Mesenchymal stem cell (in vitro differentiated cells and primary cell): ENCODE measurements around the gene MED15.

Experiments used
- DNase-seq: peaks from one replicate; pipeline ENCODE4 v3.0.0-alpha.2; 2013
- H2AFZ ChIP-seq: one replicate; pipeline ENCODE4 v1.6.1; 2013; ENCODE audit warnings: low read depth, mild to moderate bottlenecking, control low read depth, inconsistent platforms, low read length, moderate library complexity
- H2AK5ac ChIP-seq: 2 replicates; pipeline ENCODE4 v1.6.1; 2013; ENCODE audit warnings: low read length, moderate library complexity, mild to moderate bottlenecking, inconsistent platforms; ENCODE audit not compliant: severe bottlenecking
- H2BK120ac ChIP-seq: one replicate; pipeline ENCODE4 v1.6.1; 2013; ENCODE audit warnings: low read depth, mild to moderate bottlenecking, inconsistent platforms, low read length, moderate library complexity
- H2BK12ac ChIP-seq, 2 experiments: one replicate each; pipeline ENCODE4 v1.6.1; 2013; ENCODE audit warnings: inconsistent platforms in 2 of 2, low read length in 2 of 2, mild to moderate bottlenecking in 2 of 2, moderate library complexity in 2 of 2, control low read depth in 1 of 2
- H2BK15ac ChIP-seq: one replicate; pipeline ENCODE4 v1.6.1; 2013; ENCODE audit warnings: mild to moderate bottlenecking, low read depth, inconsistent platforms; ENCODE audit not compliant: poor library complexity, severe bottlenecking
- H2BK5ac ChIP-seq: 2 replicates; pipeline ENCODE4 v1.6.1; 2013; ENCODE audit warnings: low read depth, mild to moderate bottlenecking, low read length, control low read depth, inconsistent platforms; ENCODE audit not compliant: poor library complexity, severe bottlenecking
- H3K14ac ChIP-seq, 2 experiments: one replicate each; pipeline ENCODE4 v1.6.1; 2013; ENCODE audit warnings: inconsistent platforms in 2 of 2, low read length in 2 of 2, control low read depth in 1 of 2, mild to moderate bottlenecking in 1 of 2, moderate library complexity in 1 of 2
- H3K18ac ChIP-seq, 2 experiments: one replicate each; pipeline ENCODE4 v1.6.1; 2013; ENCODE audit warnings: inconsistent platforms in 2 of 2, low read length in 2 of 2, control low read depth in 1 of 2, low read depth in 1 of 2, mild to moderate bottlenecking in 1 of 2
- H3K23ac ChIP-seq, 2 experiments: one replicate each; pipeline ENCODE4 v1.6.1; 2013; ENCODE audit warnings: inconsistent platforms in 2 of 2, low read length in 2 of 2, mild to moderate bottlenecking in 2 of 2, moderate library complexity in 2 of 2, control low read depth in 1 of 2
- H3K27ac ChIP-seq: 2 replicates; pipeline ENCODE4 v1.5.1; 2013; ENCODE audit warnings: mild to moderate bottlenecking, moderate library complexity, low read length, control low read depth, inconsistent platforms; ENCODE audit not compliant: poor library complexity, severe bottlenecking
- H3K27me3 ChIP-seq, 2 experiments: 2 replicates each; pipeline versions ENCODE4 v1.6.1 to v1.7.0; 2013; ENCODE audit warnings: low read length in 2 of 2, mild to moderate bottlenecking in 2 of 2, moderate library complexity in 2 of 2, control low read depth in 1 of 2, inconsistent platforms in 1 of 2; ENCODE audit not compliant: control insufficient read depth in 1 of 2, insufficient read depth in 1 of 2
- H3K36me3 ChIP-seq, 2 experiments: 2 replicates each; pipeline versions ENCODE4 v1.6.1 to v1.7.0; 2013; ENCODE audit warnings: low read length in 2 of 2, control low read depth in 1 of 2, inconsistent platforms in 1 of 2, low read depth in 1 of 2, mild to moderate bottlenecking in 1 of 2; ENCODE audit not compliant: insufficient read depth in 2 of 2, control insufficient read depth in 1 of 2
- H3K4ac ChIP-seq, 2 experiments: one replicate each; pipeline ENCODE4 v1.6.1; 2013; ENCODE audit warnings: inconsistent platforms in 2 of 2, low read length in 2 of 2, mild to moderate bottlenecking in 2 of 2, moderate library complexity in 2 of 2, control low read depth in 1 of 2, low read depth in 1 of 2
- H3K4me1 ChIP-seq: 2 replicates; pipeline ENCODE4 v1.6.1; 2013; ENCODE audit warnings: low read depth, low read length, control low read depth; ENCODE audit not compliant: control insufficient read depth, insufficient read depth
- H3K4me2 ChIP-seq: 2 replicates; pipeline ENCODE4 v1.6.1; 2013; ENCODE audit warnings: low read length, mild to moderate bottlenecking, inconsistent platforms; ENCODE audit not compliant: poor library complexity, severe bottlenecking
- H3K4me3 ChIP-seq, 2 experiments: 2 replicates each; pipeline versions ENCODE4 v1.5.1 to v1.7.0; 2013; ENCODE audit warnings: low read length in 2 of 2, mild to moderate bottlenecking in 2 of 2, control low read depth in 1 of 2, low read depth in 1 of 2; ENCODE audit not compliant: insufficient read depth in 1 of 2
- H3K79me1 ChIP-seq: replicated peaks from 2 replicates; pipeline ENCODE4 v1.6.1; 2013; ENCODE audit warnings: mild to moderate bottlenecking, control low read depth, low read length, inconsistent platforms; ENCODE audit not compliant: poor library complexity, severe bottlenecking
- H3K9ac ChIP-seq: 2 replicates; pipeline ENCODE4 v1.7.0; 2013; ENCODE audit warnings: mild to moderate bottlenecking, low read length, moderate library complexity
- H3K9me3 ChIP-seq: 2 replicates; pipeline ENCODE4 v1.7.0; 2013; ENCODE audit warnings: mild to moderate bottlenecking, low read length; ENCODE audit not compliant: control insufficient read depth
- H4K8ac ChIP-seq: one replicate; pipeline ENCODE4 v1.6.1; 2013; ENCODE audit warnings: inconsistent platforms, mild to moderate bottlenecking, low read length, moderate library complexity
- H4K91ac ChIP-seq: one replicate; pipeline ENCODE4 v1.6.1; 2013; ENCODE audit warnings: mild to moderate bottlenecking, low read length, inconsistent platforms
- WGBS: methylation state at CpG from one replicate; pipeline ENCODE4 v1.1.7; 2013; ENCODE audit warnings: mixed read lengths; 5-methylcytosine and 5-hydroxymethylcytosine counted together

The MED15 gene

GRCh38 chr22:20463324-20464095 is 43.9 kb upstream of the MED15 start:
- H3K4me3 ChIP-seq = no peak overlapping the region
- H3K14ac ChIP-seq = no peak overlapping the region
- no peaks in the 10 kb centered on the region for H3K27me3 ChIP-seq
- DNase-seq = no peak
- H3K9ac ChIP-seq = no peak overlapping the region
- H2AFZ ChIP-seq = no peak overlapping the region
- H3K4me1 ChIP-seq = peaks cover 9% of the 10 kb centered on the region
- H3K18ac ChIP-seq = no peak overlapping the region
- no peak overlapping the region for H4K8ac ChIP-seq
- no peaks in the 10 kb centered on the region for H3K79me1 ChIP-seq
- H3K4me2 ChIP-seq = no peak overlapping the region
- H2BK5ac ChIP-seq = no peak overlapping the region
- no peak overlapping the region for H2AK5ac ChIP-seq
- H2BK15ac ChIP-seq = no peak overlapping the region
- WGBS = 77% methylated on average over 2 of the region's 2 CpGs
- no peak overlapping the region for H2BK120ac ChIP-seq
- no peak overlapping the region for H3K4ac ChIP-seq
- H2BK12ac ChIP-seq = no peak overlapping the region
- H4K91ac ChIP-seq = no peak overlapping the region
- H3K36me3 ChIP-seq = peaks cover 23 to 62% of the 10 kb centered on the region in 2 experiments
- no peak overlapping the region for H3K27ac ChIP-seq
- no peaks in the 10 kb centered on the region for H3K9me3 ChIP-seq
- no peak overlapping the region for H3K23ac ChIP-seq

DNA sequence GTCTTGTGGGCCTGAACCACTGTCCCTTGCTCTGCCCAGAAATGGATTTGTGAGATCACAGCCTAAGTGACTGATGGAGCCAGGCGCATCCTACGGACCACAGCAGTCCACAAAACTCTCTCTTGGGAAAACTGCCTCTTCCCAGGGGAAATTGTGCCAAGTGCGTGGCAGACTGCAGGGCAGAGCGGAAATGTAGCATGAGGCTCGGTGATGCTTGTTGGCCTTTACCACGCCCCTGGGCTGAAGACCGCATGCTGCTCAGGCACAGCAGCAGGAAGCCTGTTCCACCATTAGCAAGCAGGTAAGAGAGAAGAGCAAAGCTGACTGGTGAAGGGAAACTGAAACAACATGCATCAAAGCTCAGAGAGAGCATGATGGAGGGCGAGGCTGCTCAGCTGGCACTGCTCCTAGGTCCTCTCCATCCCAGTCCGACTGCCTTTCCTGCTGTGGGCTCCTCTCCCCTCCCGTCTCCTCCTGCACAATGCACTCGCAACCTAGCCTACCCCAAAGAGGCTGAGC is 43.3 kb upstream of the MED15 start:
- H2AFZ ChIP-seq = no peak overlapping the region
- no peaks in the 10 kb centered on the region for H3K27me3 ChIP-seq
- H4K91ac ChIP-seq = no peak overlapping the region
- no peak overlapping the region for H4K8ac ChIP-seq
- H3K4me1 ChIP-seq = peaks cover 6% of the 10 kb centered on the region
- no peak overlapping the region for H3K23ac ChIP-seq
- H2BK5ac ChIP-seq = no peak overlapping the region
- H3K27ac ChIP-seq = no peak overlapping the region
- DNase-seq = no peak
- H3K18ac ChIP-seq = no peak overlapping the region
- no peaks in the 10 kb centered on the region for H3K9me3 ChIP-seq
- 95% methylated on average over 7 of the region's 11 CpGs for WGBS
- H3K4ac ChIP-seq = no peak overlapping the region
- H2AK5ac ChIP-seq = no peak overlapping the region
- no peaks in the 10 kb centered on the region for H3K79me1 ChIP-seq
- H2BK15ac ChIP-seq = no peak overlapping the region
- H3K4me3 ChIP-seq = no peak overlapping the region
- H3K14ac ChIP-seq = no peak overlapping the region
- no peak overlapping the region for H3K4me2 ChIP-seq
- no peak overlapping the region for H2BK12ac ChIP-seq
- H3K9ac ChIP-seq = no peak overlapping the region
- peaks cover 23 to 62% of the 10 kb centered on the region in 2 experiments for H3K36me3 ChIP-seq
- no peak overlapping the region for H2BK120ac ChIP-seq

DNA sequence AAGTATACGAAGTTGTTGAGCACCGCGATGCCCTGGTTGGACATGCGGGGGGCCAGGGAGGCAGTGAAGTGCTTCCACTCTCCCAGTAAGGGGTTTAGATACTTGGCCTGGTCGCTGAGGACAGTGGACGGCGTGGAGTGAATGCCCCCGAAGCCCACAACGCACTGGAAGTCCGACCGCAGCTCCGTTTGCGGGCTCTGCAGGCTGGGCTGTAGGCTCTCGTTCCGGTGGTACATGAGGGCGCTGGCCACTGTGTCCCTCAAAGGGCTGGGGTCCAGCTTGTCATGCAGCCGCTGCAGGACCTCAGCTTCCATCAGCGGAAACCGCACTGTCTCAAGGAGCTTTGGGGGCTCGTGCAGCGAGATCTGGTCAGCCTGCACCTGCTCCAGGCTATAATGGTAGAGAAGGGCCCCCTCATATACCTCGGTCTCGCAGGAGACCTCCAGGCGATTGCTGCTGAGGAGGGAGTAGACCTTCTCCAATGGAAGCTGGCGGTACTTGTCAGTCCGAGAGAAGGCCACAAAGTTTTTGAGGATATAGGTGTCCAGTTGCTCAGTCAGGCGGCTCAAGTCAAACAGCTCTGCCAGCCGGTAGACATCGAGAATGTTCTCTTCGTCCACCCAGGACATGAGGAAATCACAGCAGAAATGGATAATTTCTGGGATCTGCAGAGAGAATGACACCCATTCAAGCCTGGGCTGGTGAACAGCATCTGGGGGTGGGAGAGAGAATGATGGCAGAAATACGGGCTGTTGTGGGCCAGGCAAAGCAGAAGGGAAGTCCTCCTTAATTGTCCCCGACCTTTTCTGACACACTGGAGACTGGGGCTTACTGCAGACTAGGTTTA is 42.3 kb upstream of the MED15 start:
- no peak overlapping the region for H2BK12ac ChIP-seq
- no peak overlapping the region for H2AFZ ChIP-seq
- H4K91ac ChIP-seq = no peak overlapping the region
- H3K79me1 ChIP-seq = no peaks in the 10 kb centered on the region
- H3K36me3 ChIP-seq = peaks cover 27 to 62% of the 10 kb centered on the region in 2 experiments
- DNase-seq = no peak
- H3K27me3 ChIP-seq = no peaks in the 10 kb centered on the region
- no peak overlapping the region for H3K27ac ChIP-seq
- no peak overlapping the region for H3K14ac ChIP-seq
- H2BK15ac ChIP-seq = no peak overlapping the region
- no peaks in the 10 kb centered on the region for H3K9me3 ChIP-seq
- H3K18ac ChIP-seq = no peak overlapping the region
- H3K4me2 ChIP-seq = no peak overlapping the region
- H2BK5ac ChIP-seq = no peak overlapping the region
- H3K4ac ChIP-seq = no peak overlapping the region
- H3K23ac ChIP-seq = no peak overlapping the region
- no peaks in the 10 kb centered on the region for H3K4me1 ChIP-seq
- no peak overlapping the region for H3K4me3 ChIP-seq
- H2AK5ac ChIP-seq = no peak overlapping the region
- no peak overlapping the region for H4K8ac ChIP-seq
- 95% methylated on average over 32 of the region's 32 CpGs for WGBS
- no peak overlapping the region for H3K9ac ChIP-seq
- no peak overlapping the region for H2BK120ac ChIP-seq

DNA sequence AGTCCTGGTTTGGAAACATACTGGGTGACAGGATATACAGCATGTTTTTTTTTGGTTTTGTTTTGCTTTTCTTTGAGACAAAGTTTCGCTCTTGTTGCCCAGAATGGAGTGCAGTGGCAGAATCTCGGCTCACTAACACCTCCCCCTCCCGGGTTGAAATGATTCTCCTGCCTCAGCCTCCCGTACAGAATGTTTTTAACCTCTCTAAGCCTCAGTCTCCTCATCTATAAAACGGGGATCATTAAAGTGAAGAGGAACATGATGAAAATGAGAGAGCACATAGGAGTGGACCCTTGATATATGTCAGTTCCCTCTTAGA is 41.7 kb upstream of the MED15 start:
- DNase-seq = no peak
- Histone ChIP-seq H3K4ac (no peak overlapping the region), H3K27ac (no peak overlapping the region), H2BK5ac (no peak overlapping the region), H3K23ac (no peak overlapping the region), H2AFZ (no peak overlapping the region), H4K8ac (no peak overlapping the region), H3K4me3 (no peak overlapping the region), H3K79me1 (no peaks in the 10 kb centered on the region), H3K4me2 (no peak overlapping the region), H2BK120ac (no peak overlapping the region), H2BK12ac (no peak overlapping the region), H3K4me1 (no peaks in the 10 kb centered on the region), H3K36me3 (peaks cover 31 to 66% of the 10 kb centered on the region in 2 experiments), H3K27me3 (no peaks in the 10 kb centered on the region), H3K18ac (no peak overlapping the region), H3K14ac (no peak overlapping the region), H3K9ac (no peak overlapping the region), H2BK15ac (no peak overlapping the region), H4K91ac (no peak overlapping the region), H3K9me3 (no peaks in the 10 kb centered on the region), H2AK5ac (no peak overlapping the region)
- WGBS = 75% methylated on average over 4 of the region's 5 CpGs
